Glutamatergic neuron (in vitro differentiated cells): ENCODE data around the gene ZNF750. TPM values are rescaled to one million over a fixed set of nuclear protein-coding genes. Genes with fewer than 3 reads are reported as not detected.

Source experiments
- DNase-seq: peaks from one replicate; pipeline ENCODE4 v3.0.0; 2022
- H3K27ac Mint-ChIP-seq: one replicate; pipeline ENCODE4 v1.8.0; 2020; ENCODE audit warnings: mild to moderate bottlenecking, mixed read lengths, inconsistent platforms; ENCODE audit not compliant: unreplicated experiment
- H3K27me3 Mint-ChIP-seq: one replicate; pipeline ENCODE4 v1.8.0; 2020; ENCODE audit warnings: mild to moderate bottlenecking, moderate library complexity, mixed read lengths, inconsistent platforms; ENCODE audit not compliant: unreplicated experiment
- H3K36me3 Mint-ChIP-seq: one replicate; pipeline ENCODE4 v1.8.0; 2020; ENCODE audit warnings: mild to moderate bottlenecking, mixed read lengths, inconsistent platforms; ENCODE audit not compliant: unreplicated experiment
- H3K4me1 Mint-ChIP-seq: one replicate; pipeline ENCODE4 v1.8.0; 2020; ENCODE audit warnings: mild to moderate bottlenecking, low read depth, mixed read lengths, inconsistent platforms; ENCODE audit not compliant: unreplicated experiment
- H3K4me3 Mint-ChIP-seq: one replicate; pipeline ENCODE4 v1.8.0; 2020; ENCODE audit warnings: mild to moderate bottlenecking, mixed read lengths, inconsistent platforms; ENCODE audit not compliant: unreplicated experiment
- H3K9me3 Mint-ChIP-seq: one replicate; pipeline ENCODE4 v1.8.0; 2020; ENCODE audit warnings: mild to moderate bottlenecking, moderate library complexity, mixed read lengths, inconsistent platforms; ENCODE audit not compliant: unreplicated experiment
- total RNA-seq: library from RNA; stranded (reverse); fragmentation: NEBNext Ultra II Directional; extraction: Animal tissue kit (Norgen Biotek cat#: 25700); gene quantifications from one replicate; pipeline ENCODE4 v1.2.1, GENCODE V29; 2021; ENCODE audit not compliant: unreplicated experiment
- TF ChIP-seq, protein P1 (sequence below): fragments of 200-600 bp; sonication (generic); IDR thresholded peaks from one replicate; pipeline ENCODE4 v1.5.0; 2021; ENCODE audit not compliant: partially characterized antibody, unreplicated experiment

Gene ZNF750
- total RNA-seq, 1 donor from 2014 or later: 1.4 TPM

DNA sequence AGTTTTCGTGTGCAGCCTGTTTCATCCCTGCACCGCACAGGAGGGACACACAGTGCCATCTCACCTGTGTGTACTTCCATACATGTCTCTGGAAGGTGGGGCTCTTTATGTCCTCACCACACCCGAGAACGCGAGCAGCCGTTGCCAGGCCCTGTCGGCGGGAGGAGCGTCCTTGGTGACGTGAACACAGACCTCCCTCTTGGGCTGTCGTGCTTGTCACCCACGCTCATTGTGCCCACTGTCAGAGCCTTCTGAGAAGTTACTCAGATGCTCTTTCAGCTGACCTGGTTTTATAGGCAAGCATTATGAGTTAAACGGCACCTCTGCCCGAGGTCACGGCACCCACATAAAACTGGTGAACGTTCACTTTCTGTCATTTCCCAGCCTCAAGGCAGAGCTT lies 40.2 kb downstream of the ZNF750 start:
- Mint-ChIP-seq H3K36me3 (peaks cover 20% of the 10 kb centered on the region), H3K9me3 (peaks cover 11% of the 10 kb centered on the region), H3K27ac (no peak overlapping the region), H3K4me1 (no peaks in the 10 kb centered on the region), H3K4me3 (no peak overlapping the region), H3K27me3 (peaks cover 8% of the 10 kb centered on the region)
- no peak for DNase-seq
- TF ChIP-seq, protein P1, sequence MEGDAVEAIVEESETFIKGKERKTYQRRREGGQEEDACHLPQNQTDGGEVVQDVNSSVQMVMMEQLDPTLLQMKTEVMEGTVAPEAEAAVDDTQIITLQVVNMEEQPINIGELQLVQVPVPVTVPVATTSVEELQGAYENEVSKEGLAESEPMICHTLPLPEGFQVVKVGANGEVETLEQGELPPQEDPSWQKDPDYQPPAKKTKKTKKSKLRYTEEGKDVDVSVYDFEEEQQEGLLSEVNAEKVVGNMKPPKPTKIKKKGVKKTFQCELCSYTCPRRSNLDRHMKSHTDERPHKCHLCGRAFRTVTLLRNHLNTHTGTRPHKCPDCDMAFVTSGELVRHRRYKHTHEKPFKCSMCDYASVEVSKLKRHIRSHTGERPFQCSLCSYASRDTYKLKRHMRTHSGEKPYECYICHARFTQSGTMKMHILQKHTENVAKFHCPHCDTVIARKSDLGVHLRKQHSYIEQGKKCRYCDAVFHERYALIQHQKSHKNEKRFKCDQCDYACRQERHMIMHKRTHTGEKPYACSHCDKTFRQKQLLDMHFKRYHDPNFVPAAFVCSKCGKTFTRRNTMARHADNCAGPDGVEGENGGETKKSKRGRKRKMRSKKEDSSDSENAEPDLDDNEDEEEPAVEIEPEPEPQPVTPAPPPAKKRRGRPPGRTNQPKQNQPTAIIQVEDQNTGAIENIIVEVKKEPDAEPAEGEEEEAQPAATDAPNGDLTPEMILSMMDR: no peak

DNA sequence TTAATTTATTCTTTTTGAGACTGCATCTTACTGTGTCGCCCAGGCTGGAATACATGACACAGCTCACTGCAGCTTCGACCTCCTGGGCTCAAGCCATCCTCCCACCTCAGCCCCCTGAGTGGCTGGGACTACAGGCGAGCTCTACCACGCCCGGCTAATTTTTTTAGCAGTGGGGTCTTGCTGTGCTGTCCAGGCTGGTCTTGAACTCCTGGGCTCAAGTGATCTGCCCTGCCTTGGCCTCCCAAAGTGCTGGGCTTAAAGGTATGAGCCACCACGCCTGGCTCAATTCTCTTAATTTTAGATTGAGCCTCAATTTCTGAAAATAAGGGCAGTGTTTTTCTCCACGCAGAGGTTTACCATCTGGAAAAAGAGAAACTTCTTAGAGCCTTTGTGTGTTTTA lies 41.1 kb downstream of the ZNF750 start:
- TF ChIP-seq, protein P1: no peak
- peaks cover 11% of the 10 kb centered on the region for H3K9me3 Mint-ChIP-seq
- H3K4me1 Mint-ChIP-seq: no peaks in the 10 kb centered on the region
- peaks cover 8% of the 10 kb centered on the region for H3K27me3 Mint-ChIP-seq
- peaks cover 20% of the 10 kb centered on the region for H3K36me3 Mint-ChIP-seq
- H3K27ac Mint-ChIP-seq: no peak overlapping the region
- H3K4me3 Mint-ChIP-seq: no peak overlapping the region
- no peak for DNase-seq

DNA sequence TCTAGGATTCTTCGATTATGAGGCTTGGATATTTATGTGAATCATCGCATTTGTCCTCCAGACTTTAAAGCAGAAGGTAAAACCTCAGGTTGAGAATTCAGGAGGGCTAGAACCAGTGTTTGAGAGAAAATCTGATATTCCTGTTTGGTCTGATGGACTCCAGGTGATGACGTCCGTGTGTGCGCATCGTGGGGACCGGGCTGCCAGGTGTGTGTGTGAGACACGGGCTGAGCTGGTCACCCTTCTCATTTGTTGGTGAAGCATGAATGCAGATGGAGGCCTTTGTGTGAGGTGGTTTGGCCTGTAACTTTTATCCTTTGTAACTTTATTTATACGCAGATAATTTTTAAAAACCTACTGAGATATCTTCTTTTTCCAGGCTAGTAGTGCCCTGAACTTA lies 42.8 kb downstream of the ZNF750 start:
- H3K27me3 Mint-ChIP-seq: peaks cover 5% of the 10 kb centered on the region
- H3K27ac Mint-ChIP-seq: no peak overlapping the region

DNA sequence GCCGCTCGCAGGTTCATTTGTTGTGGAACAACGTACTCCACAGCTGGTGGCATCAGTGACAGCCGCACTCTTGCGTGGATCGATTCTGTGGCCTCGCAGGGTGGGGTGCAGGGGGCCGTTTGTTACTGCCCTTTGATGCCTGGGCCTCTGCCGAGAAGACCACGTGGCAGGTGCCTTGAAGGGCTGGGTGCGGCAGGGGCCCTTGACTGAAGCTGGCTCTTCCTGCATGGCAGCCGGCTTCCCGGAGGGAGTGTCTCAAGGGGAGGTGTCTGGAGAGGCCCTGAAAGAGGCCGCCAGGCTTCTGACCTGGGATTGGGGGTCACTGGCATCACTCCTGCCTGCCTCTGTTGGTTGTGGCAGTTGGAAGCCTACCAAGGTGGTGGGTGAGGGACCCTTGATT lies 44.2 kb downstream of the ZNF750 start:
- H3K27me3 Mint-ChIP-seq: peaks cover 6% of the 10 kb centered on the region

More for the DNA sequence above, 42.8 kb downstream of the ZNF750 start:
- no peak for DNase-seq
- no peak overlapping the region for H3K4me3 Mint-ChIP-seq
- TF ChIP-seq, protein P1: no peak
- peaks cover 11% of the 10 kb centered on the region for H3K36me3 Mint-ChIP-seq
- H3K4me1 Mint-ChIP-seq: no peaks in the 10 kb centered on the region
- H3K9me3 Mint-ChIP-seq: peaks cover 8% of the 10 kb centered on the region

DNA sequence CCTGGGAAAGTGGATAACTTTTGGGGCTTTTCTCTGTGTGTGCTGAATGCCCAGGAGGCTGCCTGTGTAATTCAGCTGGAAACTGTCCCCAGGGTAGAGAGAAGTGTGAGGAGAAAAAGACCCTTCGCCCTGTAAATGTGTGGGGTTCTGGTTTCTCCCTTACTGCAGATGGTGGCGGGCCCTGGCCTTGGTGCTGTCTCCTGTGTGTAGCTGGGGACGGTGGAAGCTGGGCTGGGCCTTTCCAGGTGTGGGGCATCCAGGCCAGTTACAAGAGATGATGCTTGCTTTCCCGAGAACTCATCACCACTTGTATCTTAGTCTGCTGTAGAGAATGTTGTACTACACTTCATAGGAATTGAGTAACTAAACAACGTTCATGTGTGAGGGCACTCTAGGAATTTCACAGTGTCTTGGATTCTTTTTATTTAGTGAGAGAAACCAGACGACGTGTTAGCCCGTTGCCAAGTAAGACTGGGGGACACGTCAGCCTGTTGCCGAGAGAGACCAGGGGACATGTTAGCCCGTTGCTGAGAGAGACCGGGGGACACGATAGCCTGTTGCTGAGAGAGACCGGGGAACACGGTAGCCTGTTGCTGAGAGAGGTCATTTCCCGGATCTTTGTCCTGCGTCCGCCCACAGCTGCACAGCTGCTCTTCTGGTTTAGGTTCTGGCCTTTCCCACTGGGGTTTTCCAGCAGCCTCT lies 44.9 kb downstream of the ZNF750 start:
- Mint-ChIP-seq H3K36me3 (no peaks in the 10 kb centered on the region), H3K27me3 (peaks cover 6% of the 10 kb centered on the region), H3K27ac (no peak overlapping the region), H3K9me3 (peaks cover 2% of the 10 kb centered on the region), H3K4me1 (peaks cover 3% of the 10 kb centered on the region), H3K4me3 (no peak overlapping the region)
- no peak for DNase-seq
- TF ChIP-seq, protein P1: no peak

More for the DNA sequence above, 44.2 kb downstream of the ZNF750 start:
- DNase-seq: no peak
- no peak overlapping the region for H3K27ac Mint-ChIP-seq
- TF ChIP-seq, protein P1: no peak
- H3K9me3 Mint-ChIP-seq: peaks cover 2% of the 10 kb centered on the region
- H3K36me3 Mint-ChIP-seq: no peaks in the 10 kb centered on the region
- H3K4me1 Mint-ChIP-seq: peaks cover 3% of the 10 kb centered on the region
- H3K4me3 Mint-ChIP-seq: no peak overlapping the region
